Heart right ventricle (tissue), 16 donors: Measurements from ENCODE around the gene PLSCR3. TPM values are rescaled to one million over a fixed set of nuclear protein-coding genes. Genes with fewer than 3 reads are reported as not detected.

ENCODE experiments used
- ATAC-seq, 8 donors: fragments of 200-7000 bp; cut with Tn5 transposase; one replicate each; pipeline ENCODE4 v1.9.1; 2020; ENCODE audit warnings: mild to moderate bottlenecking in 8 of 8, moderate library complexity in 8 of 8, moderate number of reproducible peaks in 1 of 8
- DNase-seq, 2 donors: peaks; one replicate each; pipeline ENCODE4 v3.0.0-alpha.2; 2020
- H3K27ac ChIP-seq, 10 donors: fragments of 200-600 bp; sonication (generic) in 2 of 10; one replicate each; pipeline versions ENCODE4 v1.5.0 to v1.8.0; 2020 to 2022; ENCODE audit warnings: mild to moderate bottlenecking in 3 of 10
- H3K27me3 ChIP-seq, 7 donors: fragments of 200-600 bp; one replicate each; pipeline ENCODE4 v1.8.0; 2021 to 2022; ENCODE audit warnings: mild to moderate bottlenecking in 2 of 7
- H3K36me3 ChIP-seq, 9 donors: fragments of 200-600 bp; sonication (generic) in 1 of 9; one replicate each; pipeline versions ENCODE4 v1.5.0 to v1.8.0; 2020 to 2022; ENCODE audit warnings: mild to moderate bottlenecking in 2 of 9
- H3K4me1 ChIP-seq, 9 donors: fragments of 200-600 bp; sonication (generic) in 1 of 9; one replicate each; pipeline versions ENCODE4 v1.5.0 to v1.8.0; 2020 to 2022; ENCODE audit warnings: mild to moderate bottlenecking in 4 of 9
- H3K4me3 ChIP-seq, 10 donors: fragments of 200-600 bp; sonication (generic) in 2 of 10; one replicate each; pipeline versions ENCODE4 v1.5.0 to v1.8.0; 2020 to 2022; ENCODE audit warnings: mild to moderate bottlenecking in 7 of 10, moderate library complexity in 2 of 10
- H3K9me3 ChIP-seq, 11 donors: fragments of 200-600 bp in 10 of 11; sonication (generic) in 2 of 11; one replicate each; pipeline versions ENCODE4 v1.5.0 to v1.8.0; 2013 to 2022; ENCODE audit warnings: mild to moderate bottlenecking in 2 of 11, control low read depth in 1 of 11, moderate library complexity in 1 of 11
- WGBS, 2 donors: extraction: QIAGEN DNeasy Blood & Tissue Kit; methylation state at CpG; one replicate each; pipeline ENCODE4 v1.1.7; 2013; ENCODE audit warnings: inconsistent platforms in 1 of 2; 5-methylcytosine and 5-hydroxymethylcytosine counted together
- intact Hi-C, 10 donors: fragments of 100-400 bp; cut with DNase I; formaldehyde crosslinking; loops; one replicate each; pipeline versions ENCODE4 v1.11.1 to v1.14.2; 2022
- polyA plus RNA-seq, 2 donors: library from polyadenylated mRNA; stranded (reverse); fragments of 200-250 nt; gene quantifications; one replicate each; pipeline ENCODE4 v1.2.3, GENCODE V29; 2013
- total RNA-seq, 10 donors: library from RNA; stranded (reverse); fragmentation: NEBNext Ultra II Directional in 3 of 10; extraction: Animal tissue kit (Norgen Biotek cat#: 25700) in 3 of 10; gene quantifications; one replicate each; pipeline versions ENCODE4 v1.2.1 to v1.2.4, GENCODE V29; 2021 to 2023
- TF ChIP-seq, protein P1 (sequence below), 9 donors: fragments of 200-600 bp; sonication (generic) in 2 of 9; IDR thresholded peaks; one replicate each; pipeline versions ENCODE4 v1.5.0 to v1.8.0; 2021 to 2022; ENCODE audit warnings: antibody characterized with exemption in 9 of 9, mild to moderate bottlenecking in 5 of 9, moderate library complexity in 1 of 9
- donor health status: Arrhythmogenic right ventricular cardiomyopathy.
- donor health status: ischemic (EF 13 %, LVEDD 7.1; RV severe dilation, severe dysfunction).
- donor health status: healthy with polysubstance abuse.
- donor health status: DM: no; HTN: yes; CAD: no.
- donor health status: DM: no; HTN: no; CAD: no.
- donor health status: ischemic (EF 25% LVEDD 6.9; RV normal size, moderate dysfunction).
- donor health status: ischemic (EF 25% LVEDD 5.7; RV mildly dilated, moderate dysfunction).
- donor health status: healthy.
- donor health status: DM: yes; HTN: yes; CAD: no.
- donor health status: Ischemic cardiomyopathy.
- donor health status: ischemic (EF 35%, LVEDD 5.7; RV mildly dilated, moderate dysfunction).
- donor health status: nonischemic (EF 11% LVEDD 7.7; RV severe dilation, severe dysfunction).
- donor health status: DM: yes; HTN: yes; CAD: no.
- donor health status: PGD.
- donor health status: ischemic (EF 29% LVEDD 5.4; RV normal size, mild dysfunction).
- donor health status: nonischemic (EF 23%, LVEDD 6.1; RV moderate dilation, normal function).

PLSCR3 gene
- total and polyA plus RNA-seq, 12 donors: 14.4 to 32.9 (median 17.7) TPM

DNA sequence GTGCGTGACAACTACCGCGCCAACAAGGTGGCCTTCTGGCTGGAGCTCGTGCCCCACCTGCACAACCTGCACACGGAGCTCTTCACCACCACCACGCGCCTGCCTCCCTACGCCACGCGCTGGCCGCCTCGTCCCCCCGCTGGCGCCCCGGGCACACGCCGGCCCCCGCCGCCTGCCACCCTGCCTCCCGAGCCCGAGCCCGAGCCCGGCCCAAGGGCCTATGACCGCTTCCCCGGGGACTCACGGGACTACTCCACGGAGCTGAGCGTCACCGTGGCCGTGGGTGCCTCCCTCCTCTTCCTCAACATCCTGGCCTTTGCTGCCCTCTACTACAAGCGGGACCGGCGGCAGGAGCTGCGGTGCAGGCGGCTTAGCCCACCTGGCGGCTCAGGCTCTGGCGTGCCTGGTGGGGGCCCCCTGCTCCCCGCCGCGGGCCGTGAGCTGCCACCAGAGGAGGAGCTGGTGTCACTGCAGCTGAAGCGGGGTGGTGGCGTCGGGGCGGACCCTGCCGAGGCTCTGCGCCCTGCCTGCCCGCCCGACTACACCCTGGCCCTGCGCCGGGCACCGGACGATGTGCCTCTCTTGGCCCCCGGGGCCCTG, 22.8 kb upstream of the PLSCR3 start:
- intact Hi-C loops: no loop called here
- Histone ChIP-seq H3K27ac (no peak overlapping the region), H3K4me3 (no peak overlapping the region), H3K36me3 (peaks cover 0 to 10% (median 0%) of the 10 kb centered on the region in 9 donors), H3K9me3 (no peaks in the 10 kb centered on the region), H3K4me1 (no peaks in the 10 kb centered on the region), H3K27me3 (no peaks in the 10 kb centered on the region)
- ATAC-seq (no peak), DNase-seq (no peak)
- TF ChIP-seq, protein P1, sequence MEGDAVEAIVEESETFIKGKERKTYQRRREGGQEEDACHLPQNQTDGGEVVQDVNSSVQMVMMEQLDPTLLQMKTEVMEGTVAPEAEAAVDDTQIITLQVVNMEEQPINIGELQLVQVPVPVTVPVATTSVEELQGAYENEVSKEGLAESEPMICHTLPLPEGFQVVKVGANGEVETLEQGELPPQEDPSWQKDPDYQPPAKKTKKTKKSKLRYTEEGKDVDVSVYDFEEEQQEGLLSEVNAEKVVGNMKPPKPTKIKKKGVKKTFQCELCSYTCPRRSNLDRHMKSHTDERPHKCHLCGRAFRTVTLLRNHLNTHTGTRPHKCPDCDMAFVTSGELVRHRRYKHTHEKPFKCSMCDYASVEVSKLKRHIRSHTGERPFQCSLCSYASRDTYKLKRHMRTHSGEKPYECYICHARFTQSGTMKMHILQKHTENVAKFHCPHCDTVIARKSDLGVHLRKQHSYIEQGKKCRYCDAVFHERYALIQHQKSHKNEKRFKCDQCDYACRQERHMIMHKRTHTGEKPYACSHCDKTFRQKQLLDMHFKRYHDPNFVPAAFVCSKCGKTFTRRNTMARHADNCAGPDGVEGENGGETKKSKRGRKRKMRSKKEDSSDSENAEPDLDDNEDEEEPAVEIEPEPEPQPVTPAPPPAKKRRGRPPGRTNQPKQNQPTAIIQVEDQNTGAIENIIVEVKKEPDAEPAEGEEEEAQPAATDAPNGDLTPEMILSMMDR (IDR thresholded peaks at IDR 0.05): no peak
- 95 to 96% methylated on average over 49 to 54 of the region's 54 CpGs for WGBS, 2 donors

DNA sequence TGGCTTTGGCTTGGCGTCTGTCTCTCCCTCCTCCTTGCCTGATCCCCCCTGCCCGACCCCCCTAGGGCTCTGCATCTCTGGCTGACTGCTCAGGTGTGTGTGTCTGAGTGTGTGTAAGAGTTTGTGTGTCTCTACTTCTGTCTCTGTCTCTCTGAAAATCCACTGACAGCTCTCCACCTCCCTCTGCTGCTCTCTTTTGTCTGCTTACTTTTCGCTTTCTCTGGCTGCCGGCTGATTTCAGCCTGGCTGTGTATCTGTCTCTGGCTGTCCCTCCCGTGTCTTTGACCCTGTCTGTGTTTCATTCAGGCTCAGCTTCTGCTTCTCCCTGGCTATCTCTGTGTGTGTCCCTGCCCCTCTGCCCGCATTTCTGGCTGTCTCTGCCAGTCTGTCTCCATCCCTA, 22.0 kb upstream of the PLSCR3 start:
- no peak for ATAC-seq
- WGBS, 2 donors: 79 to 86% methylated on average over 6 of the region's 6 CpGs
- DNase-seq: no peak

DNA sequence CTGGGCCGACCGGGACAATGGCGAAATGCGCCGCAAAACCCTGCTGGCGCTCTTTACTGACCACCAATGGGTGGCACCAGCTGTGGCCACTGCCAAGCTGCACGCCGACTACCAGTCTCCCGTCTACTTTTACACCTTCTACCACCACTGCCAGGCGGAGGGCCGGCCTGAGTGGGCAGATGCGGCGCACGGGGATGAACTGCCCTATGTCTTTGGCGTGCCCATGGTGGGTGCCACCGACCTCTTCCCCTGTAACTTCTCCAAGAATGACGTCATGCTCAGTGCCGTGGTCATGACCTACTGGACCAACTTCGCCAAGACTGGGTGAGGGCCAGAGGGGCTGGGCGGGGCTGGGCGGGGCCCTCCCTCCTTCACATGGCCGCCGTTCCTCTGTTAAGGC, 21.5 kb upstream of the PLSCR3 start:
- DNase-seq (no peak), ATAC-seq (no peak)
- Histone ChIP-seq H3K27me3 (no peaks in the 10 kb centered on the region), H3K4me1 (no peaks in the 10 kb centered on the region), H3K36me3 (peaks cover 0 to 10% (median 0%) of the 10 kb centered on the region in 9 donors), H3K4me3 (no peak overlapping the region), H3K27ac (no peak overlapping the region), H3K9me3 (no peaks in the 10 kb centered on the region)
- TF ChIP-seq, protein P1 (IDR thresholded peaks at IDR 0.05): no peak
- intact Hi-C loops: no loop called here
- WGBS, 2 donors: 89 to 94% methylated on average over 23 of the region's 23 CpGs

More for the DNA sequence above, 22.0 kb upstream of the PLSCR3 start:
- Histone ChIP-seq H3K27me3 (no peaks in the 10 kb centered on the region), H3K4me3 (no peak overlapping the region), H3K27ac (no peak overlapping the region), H3K36me3 (peaks cover 0 to 10% (median 0%) of the 10 kb centered on the region in 9 donors), H3K9me3 (no peaks in the 10 kb centered on the region), H3K4me1 (no peaks in the 10 kb centered on the region)
- TF ChIP-seq, protein P1 (IDR thresholded peaks at IDR 0.05): no peak
- intact Hi-C loops: no loop called here

DNA sequence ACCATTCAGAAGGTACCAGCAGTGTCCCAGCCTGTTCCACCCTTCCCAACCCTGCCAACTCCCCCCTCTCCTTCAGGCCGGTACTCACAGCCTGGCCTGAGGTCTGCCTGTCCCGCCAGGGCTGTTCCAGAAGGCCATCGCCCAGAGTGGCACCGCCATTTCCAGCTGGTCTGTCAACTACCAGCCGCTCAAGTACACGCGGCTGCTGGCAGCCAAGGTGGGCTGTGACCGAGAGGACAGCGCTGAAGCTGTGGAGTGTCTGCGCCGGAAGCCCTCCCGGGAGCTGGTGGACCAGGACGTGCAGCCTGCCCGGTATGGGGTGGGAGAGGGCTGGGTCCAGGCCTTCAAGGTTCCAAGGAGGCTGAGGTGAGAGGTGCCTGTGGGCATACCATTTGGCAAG, 20.5 kb upstream of the PLSCR3 start:
- TF ChIP-seq, protein P1 (IDR thresholded peaks at IDR 0.05): no peak
- no peaks in the 10 kb centered on the region for H3K9me3 ChIP-seq
- no peaks in the 10 kb centered on the region for H3K4me1 ChIP-seq
- DNase-seq (no peak), ATAC-seq (no peak)
- no peak overlapping the region for H3K27ac ChIP-seq
- intact Hi-C loops: no loop called here
- WGBS, 2 donors: 85 to 89% methylated on average over 14 of the region's 14 CpGs
- no peaks in the 10 kb centered on the region for H3K27me3 ChIP-seq
- peaks cover 0 to 10% (median 0%) of the 10 kb centered on the region in 9 donors for H3K36me3 ChIP-seq
- H3K4me3 ChIP-seq: no peak overlapping the region
